A549 (cell line): ENCODE results near the gene EIF3B.

Source experiments
- HDAC2 ChIP-seq: fragments of 200-600 bp; sonication (generic); IDR thresholded peaks from 2 replicates; pipeline ENCODE4 v1.6.1; 2016
- MAX ChIP-seq: IDR thresholded peaks from 2 replicates; pipeline ENCODE4 v1.6.1; 2012
- RNF2 ChIP-seq: fragments of 200-600 bp; sonication (generic); IDR thresholded peaks from 2 replicates; pipeline ENCODE4 v1.6.1; 2016; ENCODE audit warnings: low read depth, mild to moderate bottlenecking, antibody characterized with exemption, moderate library complexity, borderline replicate concordance
- TF ChIP-seq, protein P1 (sequence below): fragments of >200 bp; sonication (Bioruptor Twin); formaldehyde crosslinking; IDR thresholded peaks from 3 replicates; pipeline ENCODE4 v1.5.1; 2016
- TF ChIP-seq, protein P2 (sequence below): fragments of 200-600 bp; sonication (generic); IDR thresholded peaks from 2 replicates; pipeline ENCODE4 v1.6.1; 2016; ENCODE audit warnings: antibody characterized with exemption, mild to moderate bottlenecking, moderate library complexity

GRCh38 chr7:2317556-2318293 lies 36.9 kb upstream of the EIF3B start:
- TF ChIP-seq, protein P1, sequence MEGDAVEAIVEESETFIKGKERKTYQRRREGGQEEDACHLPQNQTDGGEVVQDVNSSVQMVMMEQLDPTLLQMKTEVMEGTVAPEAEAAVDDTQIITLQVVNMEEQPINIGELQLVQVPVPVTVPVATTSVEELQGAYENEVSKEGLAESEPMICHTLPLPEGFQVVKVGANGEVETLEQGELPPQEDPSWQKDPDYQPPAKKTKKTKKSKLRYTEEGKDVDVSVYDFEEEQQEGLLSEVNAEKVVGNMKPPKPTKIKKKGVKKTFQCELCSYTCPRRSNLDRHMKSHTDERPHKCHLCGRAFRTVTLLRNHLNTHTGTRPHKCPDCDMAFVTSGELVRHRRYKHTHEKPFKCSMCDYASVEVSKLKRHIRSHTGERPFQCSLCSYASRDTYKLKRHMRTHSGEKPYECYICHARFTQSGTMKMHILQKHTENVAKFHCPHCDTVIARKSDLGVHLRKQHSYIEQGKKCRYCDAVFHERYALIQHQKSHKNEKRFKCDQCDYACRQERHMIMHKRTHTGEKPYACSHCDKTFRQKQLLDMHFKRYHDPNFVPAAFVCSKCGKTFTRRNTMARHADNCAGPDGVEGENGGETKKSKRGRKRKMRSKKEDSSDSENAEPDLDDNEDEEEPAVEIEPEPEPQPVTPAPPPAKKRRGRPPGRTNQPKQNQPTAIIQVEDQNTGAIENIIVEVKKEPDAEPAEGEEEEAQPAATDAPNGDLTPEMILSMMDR, result no peak
- TF ChIP-seq HDAC2 (no peak), MAX (no peak), RNF2 (no peak)
- TF ChIP-seq, protein P2, sequence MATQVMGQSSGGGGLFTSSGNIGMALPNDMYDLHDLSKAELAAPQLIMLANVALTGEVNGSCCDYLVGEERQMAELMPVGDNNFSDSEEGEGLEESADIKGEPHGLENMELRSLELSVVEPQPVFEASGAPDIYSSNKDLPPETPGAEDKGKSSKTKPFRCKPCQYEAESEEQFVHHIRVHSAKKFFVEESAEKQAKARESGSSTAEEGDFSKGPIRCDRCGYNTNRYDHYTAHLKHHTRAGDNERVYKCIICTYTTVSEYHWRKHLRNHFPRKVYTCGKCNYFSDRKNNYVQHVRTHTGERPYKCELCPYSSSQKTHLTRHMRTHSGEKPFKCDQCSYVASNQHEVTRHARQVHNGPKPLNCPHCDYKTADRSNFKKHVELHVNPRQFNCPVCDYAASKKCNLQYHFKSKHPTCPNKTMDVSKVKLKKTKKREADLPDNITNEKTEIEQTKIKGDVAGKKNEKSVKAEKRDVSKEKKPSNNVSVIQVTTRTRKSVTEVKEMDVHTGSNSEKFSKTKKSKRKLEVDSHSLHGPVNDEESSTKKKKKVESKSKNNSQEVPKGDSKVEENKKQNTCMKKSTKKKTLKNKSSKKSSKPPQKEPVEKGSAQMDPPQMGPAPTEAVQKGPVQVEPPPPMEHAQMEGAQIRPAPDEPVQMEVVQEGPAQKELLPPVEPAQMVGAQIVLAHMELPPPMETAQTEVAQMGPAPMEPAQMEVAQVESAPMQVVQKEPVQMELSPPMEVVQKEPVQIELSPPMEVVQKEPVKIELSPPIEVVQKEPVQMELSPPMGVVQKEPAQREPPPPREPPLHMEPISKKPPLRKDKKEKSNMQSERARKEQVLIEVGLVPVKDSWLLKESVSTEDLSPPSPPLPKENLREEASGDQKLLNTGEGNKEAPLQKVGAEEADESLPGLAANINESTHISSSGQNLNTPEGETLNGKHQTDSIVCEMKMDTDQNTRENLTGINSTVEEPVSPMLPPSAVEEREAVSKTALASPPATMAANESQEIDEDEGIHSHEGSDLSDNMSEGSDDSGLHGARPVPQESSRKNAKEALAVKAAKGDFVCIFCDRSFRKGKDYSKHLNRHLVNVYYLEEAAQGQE, result no peak
